WTC11 (cell line): ENCODE results near the gene GRK6. TPM values are rescaled to one million over a fixed set of nuclear protein-coding genes. Genes with fewer than 3 reads are reported as not detected.

Source experiments
- ATAC-seq: fragments of 200-7000 bp; cut with Tn5 transposase; 2 replicates; pipeline ENCODE4 v1.10.0; 2021; ENCODE audit warnings: mild to moderate bottlenecking, moderate library complexity
- CTCF ChIA-PET: fragments of 300-600 bp; sonication (Branson Sonifier 250); formaldehyde crosslinking; loops from one replicate; lab custom pipeline; 2021; ENCODE audit warnings: antibody characterized with exemption; lab: Charles Lee
- POLR2A ChIA-PET: fragments of 350-600 bp; sonication (Branson Sonifier 250); formaldehyde crosslinking; loops from one replicate; lab custom pipeline; 2021; ENCODE audit warnings: antibody characterized with exemption; lab: Charles Lee
- DNase-seq: peaks from one replicate; pipeline ENCODE4 v3.0.0; 2021; ENCODE audit warnings: low spot score
- H3K27ac Mint-ChIP-seq: 2 replicates; pipeline ENCODE4 v1.8.0; 2021; ENCODE audit warnings: mixed read lengths
- H3K27me3 Mint-ChIP-seq: 2 replicates; pipeline ENCODE4 v1.8.0; 2021; ENCODE audit warnings: low read depth, mild to moderate bottlenecking, moderate library complexity, mixed read lengths
- H3K36me3 Mint-ChIP-seq: 2 replicates; pipeline ENCODE4 v1.8.0; 2021; ENCODE audit warnings: mixed read lengths
- H3K4me1 Mint-ChIP-seq: 2 replicates; pipeline ENCODE4 v1.8.0; 2022; ENCODE audit warnings: mixed read lengths
- H3K4me3 Mint-ChIP-seq: 2 replicates; pipeline ENCODE4 v1.8.0; 2021; ENCODE audit warnings: mild to moderate bottlenecking, moderate library complexity, mixed read lengths
- H3K9me3 Mint-ChIP-seq: 2 replicates; pipeline ENCODE4 v1.8.0; 2021; ENCODE audit warnings: mixed read lengths
- ATF3 ChIP-seq: sonication (generic); formaldehyde crosslinking; conservative IDR thresholded peaks from 2 replicates; pipeline ENCODE4 v1.8.1; 2022; ENCODE audit warnings: mild to moderate bottlenecking, missing genetic modification reagents
- CREM ChIP-seq: sonication (generic); formaldehyde crosslinking; IDR thresholded peaks from 2 replicates; pipeline ENCODE4 v1.8.1; 2022; ENCODE audit warnings: mild to moderate bottlenecking, missing genetic modification reagents, moderate library complexity
- E2F5 ChIP-seq: sonication (generic); formaldehyde crosslinking; IDR thresholded peaks from 2 replicates; pipeline ENCODE4 v1.8.1; 2022; ENCODE audit warnings: mild to moderate bottlenecking, moderate library complexity, missing genetic modification reagents
- ELF4 ChIP-seq: sonication (generic); formaldehyde crosslinking; IDR thresholded peaks from 2 replicates; pipeline ENCODE4 v1.8.1; 2022; ENCODE audit warnings: low read depth, mild to moderate bottlenecking, moderate library complexity, missing genetic modification reagents
- FOXK1 ChIP-seq: sonication (generic); formaldehyde crosslinking; IDR thresholded peaks from 2 replicates; pipeline ENCODE4 v1.8.0; 2022; ENCODE audit warnings: mild to moderate bottlenecking, moderate library complexity, missing genetic modification reagents
- JUN ChIP-seq: sonication (generic); formaldehyde crosslinking; IDR thresholded peaks from 2 replicates; pipeline ENCODE4 v1.8.0; 2023; ENCODE audit warnings: mild to moderate bottlenecking, missing genetic modification reagents
- NR1H2 ChIP-seq: sonication (generic); formaldehyde crosslinking; IDR thresholded peaks from 2 replicates; pipeline ENCODE4 v1.9.0; 2021; ENCODE audit warnings: mild to moderate bottlenecking, moderate library complexity, missing genetic modification reagents
- OVOL2 ChIP-seq: fragments of 250-450 bp; sonication (Bioruptor Pico); IDR thresholded peaks from 2 replicates; pipeline ENCODE4 v1.9.0; 2021; ENCODE audit warnings: mild to moderate bottlenecking, borderline replicate concordance
- SOX15 ChIP-seq: fragments of 250-450 bp; sonication (Bioruptor Pico); IDR thresholded peaks from 2 replicates; pipeline ENCODE4 v1.9.0; 2021; ENCODE audit warnings: mild to moderate bottlenecking
- TEAD4 ChIP-seq: sonication (generic); formaldehyde crosslinking; IDR thresholded peaks from 2 replicates; pipeline ENCODE4 v1.8.0; 2022; ENCODE audit warnings: mild to moderate bottlenecking, missing genetic modification reagents
- ZNF317 ChIP-seq: sonication (generic); formaldehyde crosslinking; IDR thresholded peaks from 2 replicates; pipeline ENCODE4 v1.8.1; 2023; ENCODE audit warnings: low read depth, mild to moderate bottlenecking, moderate library complexity, missing genetic modification reagents, borderline replicate concordance
- ZSCAN18 ChIP-seq: fragments of 250-450 bp; sonication (Bioruptor Pico); IDR thresholded peaks from 2 replicates; pipeline ENCODE4 v2.1.2; 2022; ENCODE audit warnings: mild to moderate bottlenecking, moderate library complexity
- total RNA-seq: library from RNA; stranded (reverse); gene quantifications from 3 replicates; pipeline ENCODE4 v1.2.3, GENCODE V29; 2021
- TF ChIP-seq, protein P1 (sequence below): sonication (generic); formaldehyde crosslinking; IDR thresholded peaks from 2 replicates; pipeline ENCODE4 v1.8.1; 2023; ENCODE audit warnings: mild to moderate bottlenecking, missing genetic modification reagents
- TF ChIP-seq, protein P2 (sequence below): fragments of 250-450 bp; sonication (Bioruptor Pico); conservative IDR thresholded peaks from 2 replicates; pipeline ENCODE4 v1.9.0; 2021; ENCODE audit warnings: mild to moderate bottlenecking
- TF ChIP-seq, protein P3 (sequence below): sonication (generic); formaldehyde crosslinking; IDR thresholded peaks from 2 replicates; pipeline ENCODE4 v1.8.1; 2023; ENCODE audit warnings: mild to moderate bottlenecking, missing genetic modification reagents
- TF ChIP-seq, protein P4 (sequence below): sonication (generic); formaldehyde crosslinking; IDR thresholded peaks from 2 replicates; pipeline ENCODE4 v1.8.0; 2023; ENCODE audit warnings: missing genetic modification reagents, mild to moderate bottlenecking, borderline replicate concordance

GRK6 gene
- total RNA-seq, 1 experiment from 2014 or later = 69.2 TPM

DNA sequence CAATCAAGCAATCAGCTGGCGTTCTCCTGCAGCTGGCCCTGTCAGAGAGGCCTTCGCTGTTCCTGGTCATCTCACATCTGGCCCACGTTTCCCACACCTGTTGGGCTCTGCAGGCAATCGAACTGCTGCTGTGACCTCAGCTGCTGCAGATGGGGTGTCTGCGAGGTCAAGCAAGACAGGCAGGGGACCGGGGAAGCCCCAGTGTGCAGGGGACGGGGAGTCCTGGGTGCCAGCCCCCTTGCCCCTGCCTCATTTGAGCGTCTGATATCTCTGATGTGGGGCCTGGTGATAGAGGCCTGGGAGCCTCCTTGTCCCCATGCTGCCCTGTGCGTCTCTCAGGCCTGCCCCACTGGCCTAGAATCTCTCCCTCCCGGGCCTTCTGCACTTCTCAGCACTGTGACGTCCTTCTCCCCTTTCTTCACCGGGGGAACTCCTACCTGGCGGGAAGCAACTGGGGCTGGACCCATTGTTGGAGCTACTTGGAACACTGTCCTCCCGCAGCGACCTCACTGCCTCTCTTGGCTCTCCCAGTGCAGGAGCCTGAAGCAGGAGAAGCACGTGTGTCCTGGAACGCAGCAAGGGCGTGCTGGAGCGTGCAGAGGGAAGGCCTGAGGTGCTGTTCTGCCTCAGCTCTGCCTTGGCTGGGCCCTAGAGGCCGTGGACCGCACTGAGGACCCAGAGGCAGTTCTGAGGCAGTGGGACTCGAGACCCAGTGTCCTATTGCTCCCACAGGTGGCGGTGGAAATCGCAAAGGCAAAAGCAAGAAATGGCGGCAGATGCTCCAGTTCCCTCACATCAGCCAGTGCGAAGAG lies 3.9 kb downstream of the GRK6 start:
- ATAC-seq (no peak), DNase-seq (no peak)
- ChIA-PET CTCF (interaction anchor here (0.7 to 9.4 kb wide), 8 partner anchors 17 to 120 kb away, joined by 3 to 95 read pairs (median 5); partner anchors contain the start of gene PFN3), POLR2A (interaction anchor here (1.7 kb wide), 1 partner anchor 25 kb away, joined by 5 read pairs; no protein-coding TSS in a partner anchor)
- H3K4me1 Mint-ChIP-seq = peaks cover 16% of the 10 kb centered on the region
- no peak overlapping the region for H3K4me3 Mint-ChIP-seq
- no peaks in the 10 kb centered on the region for H3K27me3 Mint-ChIP-seq
- H3K9me3 Mint-ChIP-seq = no peaks in the 10 kb centered on the region
- TF ChIP-seq CREM = no peak
- no peak for TF ChIP-seq NR1H2 (CRISPR knock-in tag)
- no peak for TF ChIP-seq FOXK1
- no peak for TF ChIP-seq E2F5
- peaks cover 3% of the 10 kb centered on the region for H3K36me3 Mint-ChIP-seq
- peak overlapping the region; percentile 68 for H3K27ac Mint-ChIP-seq

- no peaks in the 10 kb centered on the region for H3K27me3 Mint-ChIP-seq
- CTCF ChIA-PET = interaction anchor here (1.1 to 9.4 kb wide), 6 partner anchors 24 to 121 kb away, joined by 3 to 95 read pairs (median 4); partner anchors contain the start of gene PFN3
- DNase-seq = no peak
- H3K9me3 Mint-ChIP-seq = no peaks in the 10 kb centered on the region
- ATAC-seq = no peak
- no peak overlapping the region for H3K27ac Mint-ChIP-seq
- peaks cover 8% of the 10 kb centered on the region for H3K36me3 Mint-ChIP-seq
- TF ChIP-seq TEAD4 (CRISPR knock-in tag) = no peak
- TF ChIP-seq, protein P1, sequence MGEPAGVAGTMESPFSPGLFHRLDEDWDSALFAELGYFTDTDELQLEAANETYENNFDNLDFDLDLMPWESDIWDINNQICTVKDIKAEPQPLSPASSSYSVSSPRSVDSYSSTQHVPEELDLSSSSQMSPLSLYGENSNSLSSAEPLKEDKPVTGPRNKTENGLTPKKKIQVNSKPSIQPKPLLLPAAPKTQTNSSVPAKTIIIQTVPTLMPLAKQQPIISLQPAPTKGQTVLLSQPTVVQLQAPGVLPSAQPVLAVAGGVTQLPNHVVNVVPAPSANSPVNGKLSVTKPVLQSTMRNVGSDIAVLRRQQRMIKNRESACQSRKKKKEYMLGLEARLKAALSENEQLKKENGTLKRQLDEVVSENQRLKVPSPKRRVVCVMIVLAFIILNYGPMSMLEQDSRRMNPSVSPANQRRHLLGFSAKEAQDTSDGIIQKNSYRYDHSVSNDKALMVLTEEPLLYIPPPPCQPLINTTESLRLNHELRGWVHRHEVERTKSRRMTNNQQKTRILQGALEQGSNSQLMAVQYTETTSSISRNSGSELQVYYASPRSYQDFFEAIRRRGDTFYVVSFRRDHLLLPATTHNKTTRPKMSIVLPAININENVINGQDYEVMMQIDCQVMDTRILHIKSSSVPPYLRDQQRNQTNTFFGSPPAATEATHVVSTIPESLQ (CRISPR knock-in tag) = no peak
- no peak for TF ChIP-seq ZSCAN18 (CRISPR knock-in tag)
- no peak for TF ChIP-seq ATF3
- no peak for TF ChIP-seq JUN (CRISPR knock-in tag)
- TF ChIP-seq, all 79 proteins: peak for 0
- Mint-ChIP-seq H3K4me1 (peaks cover 13% of the 10 kb centered on the region), H3K4me3 (no peak overlapping the region)
- POLR2A ChIA-PET = no interaction called here
Observed at GRCh38 chr5:177430972-177431316, 4.5 kb downstream of the GRK6 start.

DNA sequence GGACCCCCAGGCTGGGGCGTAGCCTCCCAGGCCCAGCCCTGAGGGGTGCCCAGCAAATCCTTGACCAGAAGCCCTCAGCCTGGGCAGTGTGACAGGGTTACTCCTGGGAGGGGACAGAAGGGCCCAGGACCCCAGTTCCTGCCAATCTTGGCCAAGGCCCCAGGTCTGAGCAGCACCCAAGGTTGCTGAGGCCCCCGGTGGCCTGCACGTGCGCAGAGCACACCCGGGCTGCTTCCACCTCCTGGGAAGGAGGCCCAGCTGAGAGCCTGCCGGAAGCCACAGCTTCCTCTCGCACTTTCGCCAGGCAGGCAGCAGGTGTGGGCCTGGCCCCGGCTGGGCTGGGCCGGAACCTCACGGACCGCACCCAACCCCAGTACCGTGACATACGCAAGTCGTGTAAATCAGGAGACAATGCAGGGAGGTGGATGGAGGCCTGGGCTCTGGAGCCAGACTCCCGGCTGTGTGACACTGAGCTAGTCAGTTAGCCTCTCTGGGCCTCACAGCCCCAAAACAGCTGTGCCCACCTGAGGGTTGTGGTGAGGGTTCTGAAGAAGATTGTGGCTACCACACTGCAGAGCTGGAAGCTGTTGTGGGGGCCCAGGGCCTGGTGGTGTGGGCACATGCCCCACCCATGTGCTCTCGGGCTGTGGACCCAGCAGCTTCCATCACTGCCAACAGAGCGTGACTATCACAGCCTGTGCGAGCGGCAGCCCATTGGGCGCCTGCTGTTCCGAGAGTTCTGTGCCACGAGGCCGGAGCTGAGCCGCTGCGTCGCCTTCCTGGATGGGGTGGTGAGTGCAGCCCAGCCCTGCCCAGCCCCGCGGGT lies 5.1 kb downstream of the GRK6 start:
- no peak for ATAC-seq
- H3K36me3 Mint-ChIP-seq = peaks cover 9% of the 10 kb centered on the region
- H3K9me3 Mint-ChIP-seq = no peaks in the 10 kb centered on the region
- H3K27me3 Mint-ChIP-seq = no peaks in the 10 kb centered on the region
- POLR2A ChIA-PET = no interaction called here
- H3K4me1 Mint-ChIP-seq = peaks cover 13% of the 10 kb centered on the region
- no peak overlapping the region for H3K4me3 Mint-ChIP-seq
- H3K27ac Mint-ChIP-seq = no peak overlapping the region
- no peak for DNase-seq
- CTCF ChIA-PET = interaction anchor here (0.8 to 9.4 kb wide), 8 partner anchors 16 to 124 kb away, joined by 3 to 95 read pairs (median 4); partner anchors contain the start of gene PFN3
- TF ChIP-seq, protein P2, sequence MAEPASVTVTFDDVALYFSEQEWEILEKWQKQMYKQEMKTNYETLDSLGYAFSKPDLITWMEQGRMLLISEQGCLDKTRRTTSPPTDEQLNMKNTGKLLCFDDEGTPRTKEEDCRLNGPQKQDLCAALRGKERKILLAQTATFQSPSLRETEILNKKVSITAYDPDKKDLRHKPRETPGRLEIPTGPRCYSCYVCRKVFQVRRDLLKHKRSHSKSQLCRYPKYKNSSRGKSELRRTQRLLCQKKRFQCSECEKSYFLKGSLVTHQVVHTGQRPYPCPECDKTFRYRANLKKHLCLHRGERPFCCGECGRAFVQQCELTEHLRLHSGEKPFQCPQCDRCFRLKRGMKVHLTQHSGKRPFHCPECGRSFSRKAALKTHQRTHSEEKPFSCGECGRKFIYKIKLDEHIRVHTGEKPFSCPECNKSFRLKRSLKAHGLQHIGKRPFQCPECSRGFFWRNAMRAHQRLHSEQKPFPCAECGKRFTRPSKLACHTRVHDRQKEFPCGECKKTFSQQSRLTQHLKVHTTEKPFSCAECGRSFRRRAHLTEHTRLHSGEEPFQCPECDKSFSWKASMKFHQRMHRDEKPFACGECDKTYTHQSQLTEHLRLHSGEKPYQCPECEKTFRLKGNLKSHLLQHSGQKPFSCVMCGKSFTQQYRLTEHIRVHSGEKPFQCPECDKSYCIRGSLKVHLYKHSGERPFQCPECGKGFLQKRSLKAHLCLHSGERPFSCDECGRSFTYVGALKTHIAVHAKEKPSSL (CRISPR knock-in tag) = no peak
- no peak for TF ChIP-seq ZNF317 (CRISPR knock-in tag)
- TF ChIP-seq, protein P3, sequence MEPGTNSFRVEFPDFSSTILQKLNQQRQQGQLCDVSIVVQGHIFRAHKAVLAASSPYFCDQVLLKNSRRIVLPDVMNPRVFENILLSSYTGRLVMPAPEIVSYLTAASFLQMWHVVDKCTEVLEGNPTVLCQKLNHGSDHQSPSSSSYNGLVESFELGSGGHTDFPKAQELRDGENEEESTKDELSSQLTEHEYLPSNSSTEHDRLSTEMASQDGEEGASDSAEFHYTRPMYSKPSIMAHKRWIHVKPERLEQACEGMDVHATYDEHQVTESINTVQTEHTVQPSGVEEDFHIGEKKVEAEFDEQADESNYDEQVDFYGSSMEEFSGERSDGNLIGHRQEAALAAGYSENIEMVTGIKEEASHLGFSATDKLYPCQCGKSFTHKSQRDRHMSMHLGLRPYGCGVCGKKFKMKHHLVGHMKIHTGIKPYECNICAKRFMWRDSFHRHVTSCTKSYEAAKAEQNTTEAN (CRISPR knock-in tag) = no peak
- TF ChIP-seq OVOL2 (CRISPR knock-in tag) = no peak
- no peak for TF ChIP-seq ELF4
- TF ChIP-seq, protein P4, sequence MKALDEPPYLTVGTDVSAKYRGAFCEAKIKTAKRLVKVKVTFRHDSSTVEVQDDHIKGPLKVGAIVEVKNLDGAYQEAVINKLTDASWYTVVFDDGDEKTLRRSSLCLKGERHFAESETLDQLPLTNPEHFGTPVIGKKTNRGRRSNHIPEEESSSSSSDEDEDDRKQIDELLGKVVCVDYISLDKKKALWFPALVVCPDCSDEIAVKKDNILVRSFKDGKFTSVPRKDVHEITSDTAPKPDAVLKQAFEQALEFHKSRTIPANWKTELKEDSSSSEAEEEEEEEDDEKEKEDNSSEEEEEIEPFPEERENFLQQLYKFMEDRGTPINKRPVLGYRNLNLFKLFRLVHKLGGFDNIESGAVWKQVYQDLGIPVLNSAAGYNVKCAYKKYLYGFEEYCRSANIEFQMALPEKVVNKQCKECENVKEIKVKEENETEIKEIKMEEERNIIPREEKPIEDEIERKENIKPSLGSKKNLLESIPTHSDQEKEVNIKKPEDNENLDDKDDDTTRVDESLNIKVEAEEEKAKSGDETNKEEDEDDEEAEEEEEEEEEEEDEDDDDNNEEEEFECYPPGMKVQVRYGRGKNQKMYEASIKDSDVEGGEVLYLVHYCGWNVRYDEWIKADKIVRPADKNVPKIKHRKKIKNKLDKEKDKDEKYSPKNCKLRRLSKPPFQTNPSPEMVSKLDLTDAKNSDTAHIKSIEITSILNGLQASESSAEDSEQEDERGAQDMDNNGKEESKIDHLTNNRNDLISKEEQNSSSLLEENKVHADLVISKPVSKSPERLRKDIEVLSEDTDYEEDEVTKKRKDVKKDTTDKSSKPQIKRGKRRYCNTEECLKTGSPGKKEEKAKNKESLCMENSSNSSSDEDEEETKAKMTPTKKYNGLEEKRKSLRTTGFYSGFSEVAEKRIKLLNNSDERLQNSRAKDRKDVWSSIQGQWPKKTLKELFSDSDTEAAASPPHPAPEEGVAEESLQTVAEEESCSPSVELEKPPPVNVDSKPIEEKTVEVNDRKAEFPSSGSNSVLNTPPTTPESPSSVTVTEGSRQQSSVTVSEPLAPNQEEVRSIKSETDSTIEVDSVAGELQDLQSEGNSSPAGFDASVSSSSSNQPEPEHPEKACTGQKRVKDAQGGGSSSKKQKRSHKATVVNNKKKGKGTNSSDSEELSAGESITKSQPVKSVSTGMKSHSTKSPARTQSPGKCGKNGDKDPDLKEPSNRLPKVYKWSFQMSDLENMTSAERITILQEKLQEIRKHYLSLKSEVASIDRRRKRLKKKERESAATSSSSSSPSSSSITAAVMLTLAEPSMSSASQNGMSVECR = no peak
- no peak for TF ChIP-seq SOX15 (CRISPR knock-in tag)
